ENCODE data around the gene ACTL6B. TPM values are rescaled to one million over a fixed set of nuclear protein-coding genes. Genes with fewer than 3 reads are reported as not detected.
A peak's percentile ranks its signal among the peaks of the same experiment; 100 is the strongest.

Gene ACTL6B
- total and polyA plus RNA-seq, 2 of the 13 experiments (the other 11 are each of a cell fraction or from before 2014, with no cell fraction given) = not detected

DNA sequence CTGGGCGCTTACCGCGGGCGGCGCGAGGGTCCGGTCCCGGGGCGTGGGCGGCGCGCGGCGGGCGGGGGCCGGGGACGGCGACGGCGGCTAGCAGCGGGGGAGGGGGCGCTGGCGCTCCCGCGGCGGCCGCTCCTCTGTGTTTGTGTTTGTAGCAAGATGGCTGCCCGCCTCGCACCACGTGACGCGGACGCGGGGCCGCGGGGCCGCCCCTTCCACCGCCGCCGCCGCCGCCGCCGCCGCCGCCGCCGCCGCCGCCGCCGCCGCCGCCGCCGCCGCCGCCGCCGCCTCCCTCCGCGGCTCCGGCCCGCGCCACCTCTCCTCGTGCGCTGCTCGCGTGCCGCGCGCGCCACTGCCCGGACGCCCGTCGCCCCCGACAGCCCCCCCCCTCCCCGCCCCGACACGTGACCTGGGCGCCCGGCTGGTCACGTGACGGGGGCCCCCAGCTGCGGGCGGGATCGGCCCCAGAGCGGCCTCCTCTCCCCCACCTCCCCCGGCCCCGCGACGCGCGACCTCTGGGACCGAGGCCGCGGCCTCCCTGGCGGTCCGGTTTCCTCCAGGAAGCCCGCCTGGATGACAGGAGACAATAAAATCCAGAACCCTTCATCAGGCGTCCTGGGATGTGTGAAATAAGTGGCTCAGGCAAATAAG, 38.0 kb upstream of the ACTL6B start, which contains the start of gene GIGYF1 (continued):
- no peak for TF ChIP-seq SOX6 (IDR thresholded peaks at IDR 0.05)
- TF ChIP-seq SOX6 (CRISPR knock-in tag; IDR thresholded peaks at IDR 0.05) = no peak
- TF ChIP-seq TAF1 (CRISPR knock-in tag; IDR thresholded peaks at IDR 0.05) = no peak
- TF ChIP-seq TOPORS (CRISPR knock-in tag; IDR thresholded peaks at IDR 0.05) = no peak
- TF ChIP-seq ZXDC (CRISPR knock-in tag; IDR thresholded peaks at IDR 0.05) = no peak
- TF ChIP-seq, protein P1, sequence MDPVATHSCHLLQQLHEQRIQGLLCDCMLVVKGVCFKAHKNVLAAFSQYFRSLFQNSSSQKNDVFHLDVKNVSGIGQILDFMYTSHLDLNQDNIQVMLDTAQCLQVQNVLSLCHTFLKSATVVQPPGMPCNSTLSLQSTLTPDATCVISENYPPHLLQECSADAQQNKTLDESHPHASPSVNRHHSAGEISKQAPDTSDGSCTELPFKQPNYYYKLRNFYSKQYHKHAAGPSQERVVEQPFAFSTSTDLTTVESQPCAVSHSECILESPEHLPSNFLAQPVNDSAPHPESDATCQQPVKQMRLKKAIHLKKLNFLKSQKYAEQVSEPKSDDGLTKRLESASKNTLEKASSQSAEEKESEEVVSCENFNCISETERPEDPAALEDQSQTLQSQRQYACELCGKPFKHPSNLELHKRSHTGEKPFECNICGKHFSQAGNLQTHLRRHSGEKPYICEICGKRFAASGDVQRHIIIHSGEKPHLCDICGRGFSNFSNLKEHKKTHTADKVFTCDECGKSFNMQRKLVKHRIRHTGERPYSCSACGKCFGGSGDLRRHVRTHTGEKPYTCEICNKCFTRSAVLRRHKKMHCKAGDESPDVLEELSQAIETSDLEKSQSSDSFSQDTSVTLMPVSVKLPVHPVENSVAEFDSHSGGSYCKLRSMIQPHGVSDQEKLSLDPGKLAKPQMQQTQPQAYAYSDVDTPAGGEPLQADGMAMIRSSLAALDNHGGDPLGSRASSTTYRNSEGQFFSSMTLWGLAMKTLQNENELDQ (CRISPR knock-in tag; IDR thresholded peaks at IDR 0.05; ENCODE audit: borderline replicate concordance) = no peak
- no peak for TF ChIP-seq ZFP82 (CRISPR knock-in tag; IDR thresholded peaks at IDR 0.05; ENCODE audit: borderline replicate concordance)
- TF ChIP-seq CEBPG (CRISPR knock-in tag; IDR thresholded peaks at IDR 0.05) = no peak
- peak; percentile 30; the same call in 1 of the 2 replicates for TF ChIP-seq PHF20 (CRISPR knock-in tag; IDR thresholded peaks at IDR 0.05)
- TF ChIP-seq, protein P2, sequence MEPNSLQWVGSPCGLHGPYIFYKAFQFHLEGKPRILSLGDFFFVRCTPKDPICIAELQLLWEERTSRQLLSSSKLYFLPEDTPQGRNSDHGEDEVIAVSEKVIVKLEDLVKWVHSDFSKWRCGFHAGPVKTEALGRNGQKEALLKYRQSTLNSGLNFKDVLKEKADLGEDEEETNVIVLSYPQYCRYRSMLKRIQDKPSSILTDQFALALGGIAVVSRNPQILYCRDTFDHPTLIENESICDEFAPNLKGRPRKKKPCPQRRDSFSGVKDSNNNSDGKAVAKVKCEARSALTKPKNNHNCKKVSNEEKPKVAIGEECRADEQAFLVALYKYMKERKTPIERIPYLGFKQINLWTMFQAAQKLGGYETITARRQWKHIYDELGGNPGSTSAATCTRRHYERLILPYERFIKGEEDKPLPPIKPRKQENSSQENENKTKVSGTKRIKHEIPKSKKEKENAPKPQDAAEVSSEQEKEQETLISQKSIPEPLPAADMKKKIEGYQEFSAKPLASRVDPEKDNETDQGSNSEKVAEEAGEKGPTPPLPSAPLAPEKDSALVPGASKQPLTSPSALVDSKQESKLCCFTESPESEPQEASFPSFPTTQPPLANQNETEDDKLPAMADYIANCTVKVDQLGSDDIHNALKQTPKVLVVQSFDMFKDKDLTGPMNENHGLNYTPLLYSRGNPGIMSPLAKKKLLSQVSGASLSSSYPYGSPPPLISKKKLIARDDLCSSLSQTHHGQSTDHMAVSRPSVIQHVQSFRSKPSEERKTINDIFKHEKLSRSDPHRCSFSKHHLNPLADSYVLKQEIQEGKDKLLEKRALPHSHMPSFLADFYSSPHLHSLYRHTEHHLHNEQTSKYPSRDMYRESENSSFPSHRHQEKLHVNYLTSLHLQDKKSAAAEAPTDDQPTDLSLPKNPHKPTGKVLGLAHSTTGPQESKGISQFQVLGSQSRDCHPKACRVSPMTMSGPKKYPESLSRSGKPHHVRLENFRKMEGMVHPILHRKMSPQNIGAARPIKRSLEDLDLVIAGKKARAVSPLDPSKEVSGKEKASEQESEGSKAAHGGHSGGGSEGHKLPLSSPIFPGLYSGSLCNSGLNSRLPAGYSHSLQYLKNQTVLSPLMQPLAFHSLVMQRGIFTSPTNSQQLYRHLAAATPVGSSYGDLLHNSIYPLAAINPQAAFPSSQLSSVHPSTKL (CRISPR knock-in tag; IDR thresholded peaks at IDR 0.05) = no peak
- no peak for TF ChIP-seq ZEB1 (IDR thresholded peaks at IDR 0.05; ENCODE audit: insufficient replicate concordance, low read depth)
- no peak for TF ChIP-seq ZNF83 (CRISPR knock-in tag; IDR thresholded peaks at IDR 0.05; ENCODE audit: borderline replicate concordance)
- TF ChIP-seq NR2F2 (IDR thresholded peaks at IDR 0.05; ENCODE audit: borderline replicate concordance, low read depth) = no peak
- no peak for TF ChIP-seq ZBTB21 (CRISPR knock-in tag; IDR thresholded peaks at IDR 0.05)
- no peak for TF ChIP-seq HCFC1 (IDR thresholded peaks at IDR 0.05; ENCODE audit: low read depth, low read length)
- no peak for TF ChIP-seq BRD4 (CRISPR knock-in tag; IDR thresholded peaks at IDR 0.05)
- no peak for TF ChIP-seq HNRNPUL1 (IDR thresholded peaks at IDR 0.05; ENCODE audit: low read depth, low read length)
